Islet of Langerhans (tissue), 1 donor: ENCODE measurements around the gene SDK1.

Source experiments
- FAIRE-seq: peaks from one replicate; lab custom pipeline; 2011; peaks lifted over from hg19 to GRCh38; lab: Jason Lieb, UNC

The SDK1 gene

GRCh38 chr7:4143511-4144171 lies 842.6 kb downstream of the SDK1 start:
- FAIRE-seq: no peak

GRCh38 chr7:4144172-4144701 lies 843.2 kb downstream of the SDK1 start:
- FAIRE-seq: no peak

- FAIRE-seq: no peak
Observed at GRCh38 chr7:4144811-4145510, 843.9 kb downstream of the SDK1 start.

- FAIRE-seq: no peak
Observed at GRCh38 chr7:4145576-4145975, 844.5 kb downstream of the SDK1 start.

- no peak for FAIRE-seq
Observed at GRCh38 chr7:4147926-4148620, 847.0 kb downstream of the SDK1 start.

- FAIRE-seq: no peak
Observed at GRCh38 chr7:4149236-4149635, 848.2 kb downstream of the SDK1 start.

- FAIRE-seq: no peak
Observed at GRCh38 chr7:4149645-4150044, 848.6 kb downstream of the SDK1 start.

- FAIRE-seq: no peak
Observed at GRCh38 chr7:4150731-4151130, 849.7 kb downstream of the SDK1 start.

- FAIRE-seq: no peak
Observed at GRCh38 chr7:4151524-4151923, 850.5 kb downstream of the SDK1 start.

- no peak for FAIRE-seq
Observed at GRCh38 chr7:4151926-4152549, 851.0 kb downstream of the SDK1 start.

GRCh38 chr7:4154882-4155535 lies 854.0 kb downstream of the SDK1 start:
- no peak for FAIRE-seq

GRCh38 chr7:4156190-4156589 lies 855.1 kb downstream of the SDK1 start:
- FAIRE-seq: no peak

- no peak for FAIRE-seq
Observed at GRCh38 chr7:4157651-4158050, 856.6 kb downstream of the SDK1 start.

- no peak for FAIRE-seq
Observed at GRCh38 chr7:4158441-4159153, 857.5 kb downstream of the SDK1 start.

GRCh38 chr7:4159154-4159501 lies 858.1 kb downstream of the SDK1 start:
- no peak for FAIRE-seq

GRCh38 chr7:4159761-4160554 lies 858.9 kb downstream of the SDK1 start:
- FAIRE-seq: no peak

GRCh38 chr7:4162884-4163564 lies 862.0 kb downstream of the SDK1 start:
- FAIRE-seq: no peak

GRCh38 chr7:4163565-4164203 lies 862.6 kb downstream of the SDK1 start:
- no peak for FAIRE-seq

GRCh38 chr7:4164556-4164955 lies 863.5 kb downstream of the SDK1 start:
- FAIRE-seq: no peak

- no peak for FAIRE-seq
Observed at GRCh38 chr7:4166340-4166739, 865.3 kb downstream of the SDK1 start.
